ENCODE data around the gene STARD3NL. TPM values are rescaled to one million over a fixed set of nuclear protein-coding genes. Genes with fewer than 3 reads are reported as not detected.

Gene STARD3NL
- total RNA-seq, 4 donors from 2014 or later: 2.6 to 41.4 (median 28.6) TPM

DNA sequence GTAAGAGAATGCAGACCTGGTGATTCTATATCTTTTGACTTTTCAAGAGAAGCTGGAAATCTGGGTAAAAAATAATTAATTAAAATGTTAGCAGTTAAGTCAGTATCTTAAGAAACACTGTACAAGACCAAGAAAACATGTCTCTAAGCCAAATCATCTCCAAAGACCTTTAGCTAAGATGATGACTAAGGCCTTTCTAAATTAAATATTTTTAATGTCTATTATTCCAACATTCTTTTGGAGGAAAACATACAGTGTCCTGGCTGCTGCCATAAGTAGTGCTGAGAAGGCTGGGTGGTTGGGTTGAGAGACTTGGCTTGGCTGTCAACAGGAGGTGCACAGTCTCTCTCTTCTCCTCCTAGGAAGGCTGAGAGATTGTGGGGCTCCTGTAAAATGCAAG, 20.3 kb downstream of the STARD3NL start:
- no peak for DNase-seq
- no peaks in the 10 kb centered on the region for H3K36me3 ChIP-seq
- peaks cover 9 to 45% (median 22%) of the 10 kb centered on the region in 4 donors for H3K4me1 ChIP-seq
- no peak for TF ChIP-seq CTCF (IDR thresholded peaks at IDR 0.05)
- TF ChIP-seq POLR2A (IDR thresholded peaks at IDR 0.05): no peak
- TF ChIP-seq POLR2AphosphoS5 (IDR thresholded peaks at IDR 0.05): no peak
- no peak for TF ChIP-seq EP300 (IDR thresholded peaks at IDR 0.05; ENCODE audit: low read depth)
- no peaks in the 10 kb centered on the region for H3K9me3 ChIP-seq
- H3K27ac ChIP-seq: no peak overlapping the region
- intact Hi-C loops (cut with DNase I; ENCODE audit: low total_unique reads): no loop called here
- no peaks in the 10 kb centered on the region for H3K27me3 ChIP-seq
- in situ Hi-C loops (cut with MboI; ENCODE audit: low pct_ligation_motif_present in 1 of 4, low pct_unique_long_range_greater_than_20kb in 1 of 4, low sequenced_read_pairs in 3 of 4): no loop called here
- no peak overlapping the region for H3K4me3 ChIP-seq

DNA sequence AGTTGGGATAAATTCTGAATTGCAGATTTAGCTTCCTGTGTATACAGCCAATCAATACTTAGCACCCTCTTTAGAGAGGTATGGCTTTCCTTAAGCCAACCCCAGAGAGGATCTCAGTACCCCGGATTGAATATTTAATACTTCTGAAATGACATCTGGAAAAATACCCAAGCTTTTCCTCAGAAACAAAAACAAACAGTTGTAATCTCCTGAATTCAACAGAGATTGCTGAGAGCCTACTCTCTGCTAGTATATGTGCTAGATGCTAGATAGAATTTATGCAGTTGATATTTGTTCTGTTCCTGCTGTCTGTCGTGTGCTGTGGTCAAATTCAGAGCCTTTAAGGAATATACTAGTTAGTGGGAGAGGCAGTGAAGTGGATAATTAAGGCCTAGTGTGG, 21.1 kb downstream of the STARD3NL start:
- Histone ChIP-seq H3K9me3 (no peaks in the 10 kb centered on the region), H3K4me3 (no peak overlapping the region), H3K27ac (no peak overlapping the region), H3K27me3 (no peaks in the 10 kb centered on the region), H3K4me1 (peaks cover 9 to 45% (median 22%) of the 10 kb centered on the region in 4 donors), H3K36me3 (no peaks in the 10 kb centered on the region)
- in situ Hi-C loops (cut with MboI; ENCODE audit: low pct_ligation_motif_present in 1 of 4, low pct_unique_long_range_greater_than_20kb in 1 of 4, low sequenced_read_pairs in 3 of 4): no loop called here
- 57 to 85% methylated on average over 2 of the region's 2 CpGs for WGBS, 2 donors (ENCODE audit: low coverage in 1 of 2)
- no peak for DNase-seq
- TF ChIP-seq EP300 (IDR thresholded peaks at IDR 0.05; ENCODE audit: low read depth): no peak
- no peak for TF ChIP-seq POLR2AphosphoS5 (IDR thresholded peaks at IDR 0.05)
- no peak for TF ChIP-seq POLR2A (IDR thresholded peaks at IDR 0.05)
- no peak for TF ChIP-seq CTCF (IDR thresholded peaks at IDR 0.05)
- intact Hi-C loops (cut with DNase I; ENCODE audit: low total_unique reads): no loop called here

GRCh38 chr7:38199782-38200181, 21.7 kb downstream of the STARD3NL start:
- in situ Hi-C loops (cut with MboI; ENCODE audit: low pct_ligation_motif_present in 1 of 4, low pct_unique_long_range_greater_than_20kb in 1 of 4, low sequenced_read_pairs in 3 of 4): loop anchor here in 2 of 4 donors (25.0 kb wide), 1 partner anchor 287 kb away; the partner anchor contains the start of genes EPDR1 (in 2 of the 2) and SFRP4 (in 2 of the 2)
- TF ChIP-seq POLR2AphosphoS5 (IDR thresholded peaks at IDR 0.05) (no peak), CTCF (IDR thresholded peaks at IDR 0.05) (no peak), POLR2A (IDR thresholded peaks at IDR 0.05) (no peak), EP300 (IDR thresholded peaks at IDR 0.05; ENCODE audit: low read depth) (no peak)
- 76 to 83% methylated on average over 2 of the region's 2 CpGs for WGBS, 2 donors (ENCODE audit: low coverage in 1 of 2)
- Histone ChIP-seq H3K27ac (no peak overlapping the region), H3K4me1 (peaks cover 9 to 45% (median 22%) of the 10 kb centered on the region in 4 donors), H3K36me3 (no peaks in the 10 kb centered on the region), H3K27me3 (no peaks in the 10 kb centered on the region), H3K4me3 (no peak overlapping the region), H3K9me3 (no peaks in the 10 kb centered on the region)
- intact Hi-C loops (cut with DNase I; ENCODE audit: low total_unique reads): no loop called here
- no peak for DNase-seq

GRCh38 chr7:38206071-38206470, 28.0 kb downstream of the STARD3NL start:
- no peak for DNase-seq
- in situ Hi-C loops (cut with MboI; ENCODE audit: low pct_ligation_motif_present in 1 of 4, low pct_unique_long_range_greater_than_20kb in 1 of 4, low sequenced_read_pairs in 3 of 4) (loop anchor here in 2 of 4 donors (25.0 kb wide), 1 partner anchor 294 kb away; the partner anchor contains the start of genes EPDR1 (in 2 of the 2) and SFRP4 (in 2 of the 2)), intact Hi-C loops (cut with DNase I; ENCODE audit: low total_unique reads) (no loop called here)

More at GRCh38 chr7:38206071-38206470, 28.0 kb downstream of the STARD3NL start:
- peaks cover 0 to 14% (median 0%) of the 10 kb centered on the region in 4 donors for H3K36me3 ChIP-seq
- WGBS, 2 donors (ENCODE audit: low coverage in 1 of 2): 70 to 71% methylated on average over 5 of the region's 5 CpGs
- no peaks in the 10 kb centered on the region for H3K4me1 ChIP-seq
- TF ChIP-seq CTCF (IDR thresholded peaks at IDR 0.05) (no peak), POLR2AphosphoS5 (IDR thresholded peaks at IDR 0.05) (no peak)
- H3K9me3 ChIP-seq: no peaks in the 10 kb centered on the region
- no peak overlapping the region for H3K27ac ChIP-seq
- no peaks in the 10 kb centered on the region for H3K27me3 ChIP-seq
- H3K4me3 ChIP-seq: no peak overlapping the region

Measured in transverse colon (tissue), 4 donors.